GM21390 (cell line): ENCODE data around the gene PIEZO2.
"Not testable (repeated sequence)": the region's sequence is repeated elsewhere in the genome, so short reads cannot be mapped to it uniquely, and the experiment has no call there.

Source experiments
- ATAC-seq: cut with Tn5 transposase; IDR thresholded peaks from one replicate; pipeline ENCODE4 v1.9.1; 2021; ENCODE audit not compliant: unreplicated experiment

Gene PIEZO2

GRCh38 chr18:10850840-10851239, 298.5 kb downstream of the PIEZO2 start:
- no peak for ATAC-seq

- ATAC-seq: no peak
Observed at GRCh38 chr18:10850216-10850615, 299.2 kb downstream of the PIEZO2 start.

GRCh38 chr18:10847907-10848306, 301.5 kb downstream of the PIEZO2 start:
- no peak for ATAC-seq

GRCh38 chr18:10847408-10847790, 302.0 kb downstream of the PIEZO2 start:
- ATAC-seq: no peak

- ATAC-seq: no peak
Observed at GRCh38 chr18:10846657-10847407, 302.5 kb downstream of the PIEZO2 start.

- ATAC-seq: not testable (repeated sequence)
Observed at GRCh38 chr18:10846035-10846434, 303.3 kb downstream of the PIEZO2 start.

- no peak for ATAC-seq
Observed at GRCh38 chr18:10843565-10843964, 305.8 kb downstream of the PIEZO2 start.

- no peak for ATAC-seq
Observed at GRCh38 chr18:10842861-10843260, 306.5 kb downstream of the PIEZO2 start.

GRCh38 chr18:10842371-10842770, 307.0 kb downstream of the PIEZO2 start:
- ATAC-seq: no peak

GRCh38 chr18:10841203-10841602, 308.2 kb downstream of the PIEZO2 start:
- ATAC-seq: no peak

- ATAC-seq: no peak
Observed at GRCh38 chr18:10840743-10841142, 308.6 kb downstream of the PIEZO2 start.

GRCh38 chr18:10839421-10839820, 309.9 kb downstream of the PIEZO2 start:
- no peak for ATAC-seq

- ATAC-seq: peak; percentile 61
Observed at GRCh38 chr18:10838553-10838952, 310.8 kb downstream of the PIEZO2 start.

- ATAC-seq: no peak
Observed at GRCh38 chr18:10834128-10834815, 315.1 kb downstream of the PIEZO2 start.

- no peak for ATAC-seq
Observed at GRCh38 chr18:10833656-10834055, 315.7 kb downstream of the PIEZO2 start.

GRCh38 chr18:10826400-10826799, 323.0 kb downstream of the PIEZO2 start:
- ATAC-seq: no peak

- no peak for ATAC-seq
Observed at GRCh38 chr18:10822456-10822855, 326.9 kb downstream of the PIEZO2 start.

- ATAC-seq: no peak
Observed at GRCh38 chr18:10820681-10821080, 328.7 kb downstream of the PIEZO2 start.

GRCh38 chr18:10814336-10814735, 335.0 kb downstream of the PIEZO2 start:
- ATAC-seq: no peak

- ATAC-seq: no peak
Observed at GRCh38 chr18:10805587-10806118, 343.7 kb downstream of the PIEZO2 start.

GRCh38 chr18:10804126-10804525, 345.2 kb downstream of the PIEZO2 start:
- no peak for ATAC-seq
